Uterus (tissue), 2 donors: ENCODE results near the gene VWA8.

Experiments used
- CTCF ChIP-seq, 4 experiments: fragments of 200-600 bp in 2 of 4; fragments of 450-650 bp in 2 of 4; sonication (generic) in 2 of 4; IDR thresholded peaks; one replicate each; pipeline ENCODE4 v1.5.1; 2016 to 2019; ENCODE audit warnings: antibody characterized with exemption in 4 of 4, mild to moderate bottlenecking in 2 of 4, moderate library complexity in 1 of 4
- POLR2A ChIP-seq, 2 donors: fragments of 450-650 bp; IDR thresholded peaks; one replicate each; pipeline ENCODE4 v1.6.1; 2016; ENCODE audit warnings: antibody characterized with exemption in 2 of 2, mild to moderate bottlenecking in 1 of 2, moderate library complexity in 1 of 2

DNA sequence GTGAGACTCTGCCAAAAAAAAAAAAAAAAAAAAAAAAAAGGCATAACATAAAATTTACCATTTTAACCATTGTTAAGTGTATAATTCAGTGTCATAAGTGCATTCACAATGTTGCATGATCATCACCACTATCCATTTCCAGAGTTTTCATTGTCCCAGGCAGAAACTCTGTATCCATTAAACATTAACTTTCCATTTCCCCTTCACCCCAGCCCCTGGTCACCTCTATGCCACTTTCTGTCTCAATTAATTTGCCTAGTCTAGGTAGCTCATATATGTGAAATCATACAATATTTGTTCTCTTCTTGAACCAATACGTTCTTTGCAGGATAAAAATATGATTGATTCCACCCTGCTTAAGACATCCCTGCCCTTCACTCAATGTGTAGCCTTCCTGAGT is 31.0 kb upstream of the VWA8 start:
- no peak for TF ChIP-seq POLR2A (IDR thresholded peaks at IDR 0.05)
- TF ChIP-seq CTCF (IDR thresholded peaks at IDR 0.05) = no peak
